ENCODE data around the gene SELENOH.

SELENOH gene

DNA sequence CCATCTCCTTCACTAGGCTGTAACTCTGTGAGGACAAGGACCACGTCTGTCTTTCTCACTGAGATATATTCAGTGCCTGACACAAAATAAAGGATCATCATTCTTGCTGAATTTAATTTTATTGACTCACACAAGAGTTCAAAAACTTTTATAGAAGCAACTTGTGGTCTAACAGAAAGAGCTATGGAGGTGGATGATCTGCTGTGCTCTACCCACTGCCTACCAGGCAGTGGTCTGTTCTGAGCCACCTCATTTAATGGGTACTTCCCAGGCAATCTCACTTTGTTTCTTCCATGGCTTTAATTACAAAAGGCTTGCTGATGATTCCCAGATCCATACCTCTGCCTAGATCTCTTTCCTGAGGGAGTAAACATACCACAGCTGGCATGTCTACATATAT, 5.6 kb downstream of the SELENOH start:
- no peak for DNase-seq (ENCODE audit: low spot score)

DNA sequence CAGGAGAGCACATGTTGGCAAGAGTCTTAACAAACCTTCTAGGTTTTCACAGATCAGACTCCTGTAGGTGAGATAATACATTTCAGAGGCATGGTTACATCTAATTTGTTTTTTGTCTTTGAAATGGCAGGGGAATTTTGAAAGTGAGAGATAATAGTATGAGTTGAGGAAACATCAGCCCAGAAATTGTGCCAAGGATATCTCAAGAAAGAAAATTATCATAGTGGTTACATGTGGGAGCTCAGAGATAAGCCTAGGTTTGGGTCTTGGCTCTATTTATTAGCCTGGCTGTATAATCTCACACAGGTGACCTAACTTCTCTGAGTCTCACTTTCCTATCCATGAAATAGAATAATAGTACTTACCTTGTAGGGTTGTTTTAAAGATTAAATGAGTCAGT, 9.9 kb downstream of the SELENOH start:
- DNase-seq (ENCODE audit: low spot score): no peak

DNA sequence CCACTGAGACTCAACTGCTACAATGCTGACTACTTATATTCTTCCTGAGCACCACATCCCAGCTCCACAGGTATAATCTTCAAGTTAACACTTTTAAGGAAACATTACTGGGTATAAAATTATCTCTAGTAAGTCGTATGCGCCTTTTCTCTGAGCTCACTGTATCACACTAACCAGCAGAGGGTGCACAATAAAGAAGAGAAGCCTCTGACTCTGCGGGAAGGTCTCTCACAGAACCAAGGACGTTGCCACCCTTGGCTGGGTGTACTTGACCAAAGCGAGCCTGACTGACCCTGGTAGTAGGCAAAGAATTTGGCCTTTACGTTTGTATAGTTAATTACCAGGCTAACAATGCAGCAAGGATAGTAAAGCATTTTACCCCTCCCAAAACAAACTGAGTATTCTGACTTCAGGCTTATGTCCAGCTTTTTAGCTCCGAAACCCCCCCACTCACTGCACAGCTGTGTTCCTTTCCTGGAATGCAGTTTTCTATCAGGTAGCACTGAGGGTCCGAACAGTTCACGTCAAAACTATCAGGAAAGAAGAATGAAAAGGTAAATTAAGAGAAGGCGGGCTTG, 10.5 kb downstream of the SELENOH start, which contains the start of gene BTBD18:
Gene BTBD18, minus strand, starts transcription at position 144 of the 578 bp plus-strand sequence. CDS start 631 bp downstream, outside the sequence.
- DNase-seq (ENCODE audit: low spot score): peak; percentile 94

DNA sequence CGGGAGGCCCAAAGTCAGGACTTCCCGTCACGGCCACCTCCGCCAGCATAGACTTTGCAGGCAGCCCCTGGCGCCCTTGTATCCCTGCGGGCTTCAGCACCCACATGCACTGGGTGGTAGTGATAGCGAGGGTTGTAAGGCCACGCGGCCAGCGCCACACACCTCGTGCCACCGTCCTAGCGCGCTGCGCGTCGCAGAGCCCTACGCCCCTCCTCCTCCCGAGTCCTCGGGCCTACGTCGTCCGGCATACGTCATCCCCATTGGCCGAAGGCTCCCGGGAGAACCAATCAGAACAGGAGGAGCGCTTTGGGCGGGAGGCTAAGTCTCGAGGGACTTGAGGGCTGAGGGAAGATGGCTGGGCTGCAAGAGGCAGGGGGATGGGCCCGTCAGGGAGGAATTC, 11.7 kb downstream of the SELENOH start:
- no peak for DNase-seq (ENCODE audit: low spot score)

DNA sequence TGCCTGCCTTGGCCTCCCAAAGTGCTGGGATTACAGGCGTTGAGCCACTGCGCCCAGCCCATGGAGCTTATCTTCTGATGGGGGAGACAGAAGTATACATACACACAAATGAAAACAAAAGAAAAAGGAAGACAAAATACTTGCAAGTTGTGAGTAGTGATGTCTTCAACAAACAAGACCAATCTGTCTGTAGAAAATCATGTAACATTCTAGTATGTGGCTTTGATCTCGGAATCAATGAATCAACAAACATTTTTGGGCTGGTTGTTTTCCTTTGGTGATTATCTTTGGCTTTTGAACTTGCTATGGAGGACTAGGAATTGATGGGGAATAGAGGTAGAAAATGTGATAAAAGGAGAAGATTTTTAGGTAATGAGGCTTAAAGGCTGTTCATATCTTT, 16.9 kb downstream of the SELENOH start:
- DNase-seq (ENCODE audit: low spot score): no peak

DNA sequence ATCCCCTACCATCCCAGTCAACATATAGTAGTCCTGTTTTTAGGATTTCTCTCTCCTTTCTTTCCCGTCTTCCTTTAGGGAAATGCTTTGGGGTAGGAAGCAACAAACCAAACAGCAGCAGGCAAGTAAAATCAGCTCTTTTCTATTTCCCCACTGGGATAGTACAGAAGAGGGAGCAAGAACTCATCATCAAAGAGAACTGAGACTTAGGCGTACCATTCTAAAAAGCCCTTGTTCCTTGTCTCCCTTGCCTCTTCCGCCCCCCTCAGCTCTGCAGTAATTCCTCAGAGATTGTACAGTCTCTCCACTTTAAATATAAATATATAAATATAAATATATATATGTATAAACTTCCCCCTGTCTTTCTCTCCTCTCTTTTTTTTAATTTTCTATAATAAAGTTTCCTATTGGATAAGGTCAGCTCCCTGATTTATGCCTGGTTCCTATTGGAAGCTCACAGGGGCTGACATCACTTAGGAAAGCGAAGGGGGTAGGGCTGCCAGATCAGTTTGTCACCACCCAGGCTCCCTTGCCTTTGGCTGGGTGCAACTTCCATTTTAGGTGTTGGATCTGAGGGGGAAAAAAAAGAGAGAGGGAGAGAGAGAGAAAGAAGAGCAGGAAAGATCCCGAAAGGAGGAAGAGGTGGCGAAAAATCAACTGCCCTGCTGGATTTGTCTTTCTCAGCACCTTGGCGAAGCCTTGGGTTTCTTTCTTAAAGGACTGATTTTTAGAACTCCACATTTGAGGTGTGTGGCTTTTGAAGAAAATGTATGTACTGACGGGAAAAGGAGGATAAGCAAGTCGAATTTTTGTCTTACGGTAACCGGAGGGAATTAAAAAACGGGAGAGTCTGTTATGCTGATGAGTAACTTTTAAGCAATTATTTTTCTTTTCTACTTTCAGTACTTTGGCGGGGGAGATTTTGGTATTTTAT, 20.3 kb downstream of the SELENOH start, which contains the start of gene CTNND1:
Gene CTNND1, plus strand, starts transcription at position 502 of the 934 bp plus-strand sequence. CDS start 29,677 bp downstream, outside the sequence.
- peak; percentile 100 for DNase-seq (ENCODE audit: low spot score)

DNA sequence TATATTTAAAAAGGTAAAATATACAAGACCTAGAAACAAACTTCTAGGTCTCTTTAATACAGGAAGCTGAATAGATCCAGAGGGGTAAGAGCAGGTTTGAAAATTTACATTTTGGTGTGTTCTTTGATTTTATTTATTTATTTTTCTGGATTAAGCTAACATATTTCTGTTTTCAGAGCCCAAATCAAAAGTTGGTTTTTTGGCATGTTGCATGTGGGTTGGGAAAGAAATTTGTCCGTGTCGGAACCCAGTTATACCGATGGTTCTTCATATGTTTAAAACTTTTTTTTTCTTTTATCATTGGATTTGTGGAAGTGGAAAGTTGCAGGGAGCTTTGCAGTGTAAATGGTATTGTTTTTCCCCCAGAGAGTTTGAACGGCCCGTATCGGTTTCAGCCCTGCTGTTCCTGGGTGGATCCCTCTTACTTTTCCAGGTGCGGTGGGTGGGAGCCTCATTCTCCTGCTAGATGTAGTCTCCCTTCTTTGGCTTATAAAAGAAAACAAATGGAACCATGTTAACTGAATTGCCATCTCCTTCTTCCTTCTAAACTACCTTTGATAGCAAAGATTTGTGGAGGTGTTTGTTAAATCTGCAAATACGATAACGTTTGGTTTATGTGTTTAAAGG, 21.1 kb downstream of the SELENOH start:
- no peak for DNase-seq (ENCODE audit: low spot score)

DNA sequence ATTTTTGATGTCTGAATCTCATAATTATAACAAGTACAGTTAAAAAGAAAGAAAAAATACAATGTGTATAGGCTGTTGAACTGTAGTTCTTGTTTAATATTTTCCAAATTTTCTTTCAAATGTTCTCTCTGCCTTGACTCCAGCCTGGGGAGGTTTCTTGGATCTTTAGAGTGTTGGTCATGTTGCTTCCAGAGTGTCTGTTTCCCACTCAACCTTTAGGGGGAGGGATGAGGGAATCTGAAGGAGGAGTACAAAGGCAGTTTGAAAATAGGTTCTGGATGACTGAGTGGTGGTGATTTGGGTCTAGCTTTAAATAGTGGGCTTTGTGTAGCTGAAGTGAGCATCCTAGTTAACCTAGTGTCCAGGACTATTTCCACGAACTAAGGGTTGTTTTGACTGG, 22.3 kb downstream of the SELENOH start:
- DNase-seq (ENCODE audit: low spot score): peak; percentile 85

DNA sequence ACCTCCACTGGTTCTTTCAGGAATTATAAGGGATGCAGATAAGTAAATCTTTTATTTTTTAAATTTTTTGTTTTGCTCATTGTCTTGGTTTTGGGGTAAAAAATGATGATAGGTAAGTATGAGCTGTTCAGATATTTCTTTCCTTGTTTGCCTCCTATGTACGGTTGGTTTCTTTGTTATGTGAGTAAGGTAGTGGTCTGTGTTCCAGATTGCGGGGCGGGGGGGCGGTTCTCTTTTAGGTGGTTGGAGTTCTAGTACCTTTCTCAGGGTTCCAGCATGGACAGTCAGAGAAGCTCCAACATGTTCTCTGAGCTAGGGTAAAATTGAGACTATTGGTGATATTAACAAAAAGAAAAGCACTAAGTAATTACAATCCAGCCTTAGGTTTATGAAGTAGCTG, 22.7 kb downstream of the SELENOH start:
- DNase-seq (ENCODE audit: low spot score): no peak

DNA sequence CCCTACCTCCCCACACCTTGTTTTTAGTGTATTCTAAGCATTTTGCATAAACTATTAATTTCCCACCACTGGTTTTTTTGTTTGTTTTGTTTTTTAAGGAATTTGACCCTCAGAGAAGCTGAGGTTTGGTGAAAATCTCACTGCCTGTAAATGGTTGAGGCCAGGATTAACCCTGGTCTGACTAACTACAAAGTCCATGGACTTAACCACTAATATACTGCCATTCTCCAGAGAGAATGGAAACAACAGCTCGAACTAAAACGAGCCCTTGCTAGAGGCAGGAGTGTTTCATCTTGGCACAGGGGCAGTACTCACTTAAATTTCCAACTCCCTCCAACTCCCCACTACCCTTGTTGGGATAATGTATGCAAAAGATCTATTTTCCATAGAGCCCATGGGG, 23.3 kb downstream of the SELENOH start:
- DNase-seq (ENCODE audit: low spot score): no peak

DNA sequence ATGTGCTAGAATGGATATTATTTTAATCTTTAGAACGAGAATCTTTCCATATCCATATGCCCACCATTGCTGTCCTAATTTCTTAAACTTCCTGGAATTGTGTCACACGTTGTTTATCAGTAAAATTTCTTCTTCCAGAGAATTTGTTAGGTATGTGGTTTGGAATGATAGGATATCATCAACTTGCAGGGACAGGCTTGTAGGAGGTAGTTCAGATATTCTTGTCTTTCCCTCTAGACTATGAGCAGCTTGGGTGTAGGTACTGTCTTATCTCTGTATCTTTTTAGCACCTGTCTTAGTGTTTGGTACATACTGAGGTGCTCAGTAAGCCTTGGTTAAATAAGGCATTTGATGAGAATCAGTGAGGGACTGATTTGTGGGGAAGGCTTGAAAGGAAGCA, 23.7 kb downstream of the SELENOH start:
- no peak for DNase-seq (ENCODE audit: low spot score)

DNA sequence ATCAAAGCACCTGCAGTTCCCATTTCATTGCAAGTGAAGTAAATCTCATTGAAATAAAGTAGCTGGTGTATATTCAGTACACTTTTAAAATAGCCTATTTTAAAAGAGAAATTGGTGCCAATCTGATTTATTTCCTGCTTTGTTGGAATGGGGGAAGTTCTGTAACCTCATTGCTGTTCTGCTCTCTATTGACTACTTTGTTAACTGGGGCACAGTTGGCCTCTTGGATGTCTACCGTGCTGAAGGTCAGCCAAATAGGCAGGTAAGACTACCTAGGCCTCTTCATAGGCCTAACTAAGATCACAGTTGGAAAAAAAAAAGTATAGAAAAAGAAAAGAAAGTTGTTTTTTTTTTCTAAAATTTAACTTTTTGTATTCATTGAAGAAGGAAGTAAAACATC, 29.5 kb downstream of the SELENOH start:
- no peak for DNase-seq (ENCODE audit: low spot score)

DNA sequence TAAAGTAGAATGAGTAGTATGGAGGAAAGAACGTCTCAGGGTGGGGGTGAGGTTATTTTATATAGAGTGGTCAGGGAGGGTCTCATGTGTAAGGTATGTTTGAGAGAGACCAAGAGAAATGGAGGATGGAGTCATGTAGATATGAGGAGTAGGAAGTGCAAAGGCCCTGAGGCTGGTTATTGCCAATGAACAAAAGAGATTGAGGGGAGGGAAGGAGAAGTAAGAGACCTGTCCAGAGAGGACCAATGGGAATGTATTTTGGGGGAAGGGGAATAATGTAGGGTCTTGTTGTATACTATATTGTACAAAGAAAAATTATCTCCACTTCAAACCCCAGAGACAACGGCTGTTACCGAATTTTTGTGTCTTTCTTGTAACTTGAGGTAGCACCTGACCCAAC, 30.1 kb downstream of the SELENOH start:
- no peak for DNase-seq (ENCODE audit: low spot score)

DNA sequence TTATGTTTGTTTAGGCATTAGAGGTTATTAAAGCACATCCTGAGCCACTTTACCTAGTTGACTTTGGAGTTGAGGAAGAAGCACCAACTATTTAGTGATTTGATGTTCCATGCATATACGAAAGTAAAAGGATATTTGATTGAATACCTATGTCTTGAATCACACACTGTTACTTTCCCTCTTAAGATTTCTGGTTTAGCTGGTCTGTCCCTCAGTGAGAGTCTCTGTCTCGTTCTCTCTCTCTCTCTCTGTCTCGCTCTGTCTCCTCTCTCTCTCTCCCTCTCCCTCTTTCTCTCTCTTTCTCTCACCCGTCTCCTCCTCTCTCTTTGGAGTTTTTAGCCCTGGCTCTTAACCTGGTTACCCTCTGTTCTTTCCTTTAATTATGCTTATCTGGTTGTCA, 31.3 kb downstream of the SELENOH start:
- DNase-seq (ENCODE audit: low spot score): no peak

DNA sequence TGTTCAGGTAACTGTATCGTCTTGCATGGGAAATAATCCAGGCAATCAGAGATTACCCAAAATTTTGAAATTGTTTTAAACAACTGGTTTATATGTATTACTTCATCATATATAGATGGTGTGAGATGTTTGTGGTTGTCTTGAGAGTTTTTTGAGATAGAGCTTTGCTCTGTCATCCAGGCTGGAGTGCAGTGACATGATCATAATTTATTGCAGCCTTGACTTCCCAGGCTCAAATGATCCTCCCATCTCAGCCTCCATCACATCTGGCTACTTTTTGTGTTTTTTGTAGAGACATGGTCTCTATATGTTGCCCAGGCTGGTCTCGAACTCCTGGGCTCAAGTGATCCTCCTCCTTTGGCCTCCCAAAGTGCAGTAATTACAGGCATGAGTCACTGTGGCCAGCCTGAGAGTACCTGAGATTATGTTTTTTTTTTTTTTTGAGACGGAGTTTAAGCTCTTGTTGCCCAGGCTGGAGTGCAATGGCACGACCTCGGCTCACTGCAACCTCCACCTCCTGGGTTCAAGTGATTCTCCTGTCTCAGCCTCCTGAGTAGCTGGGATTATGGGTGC, 31.8 kb downstream of the SELENOH start:
- no peak for DNase-seq (ENCODE audit: low spot score)

DNA sequence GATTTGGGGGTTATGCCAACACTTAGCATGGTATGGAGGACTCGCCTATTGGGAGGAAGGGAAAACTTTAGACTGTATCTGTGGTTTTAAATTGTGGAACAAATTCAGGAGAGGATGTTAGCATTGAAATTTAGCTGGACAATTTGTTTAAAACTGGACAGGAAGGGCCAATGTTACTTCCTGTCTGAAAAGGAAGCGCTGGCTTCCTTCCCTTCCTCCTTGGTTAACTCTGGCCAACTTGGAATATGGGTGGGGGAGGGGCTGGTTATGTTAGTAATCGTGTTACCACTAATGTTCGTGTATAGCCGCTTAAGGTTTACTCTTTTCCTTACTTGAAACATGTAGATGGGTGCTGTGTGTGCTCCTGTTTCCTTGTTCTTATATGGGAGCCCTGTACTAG, 34.2 kb downstream of the SELENOH start:
- DNase-seq (ENCODE audit: low spot score): no peak

DNA sequence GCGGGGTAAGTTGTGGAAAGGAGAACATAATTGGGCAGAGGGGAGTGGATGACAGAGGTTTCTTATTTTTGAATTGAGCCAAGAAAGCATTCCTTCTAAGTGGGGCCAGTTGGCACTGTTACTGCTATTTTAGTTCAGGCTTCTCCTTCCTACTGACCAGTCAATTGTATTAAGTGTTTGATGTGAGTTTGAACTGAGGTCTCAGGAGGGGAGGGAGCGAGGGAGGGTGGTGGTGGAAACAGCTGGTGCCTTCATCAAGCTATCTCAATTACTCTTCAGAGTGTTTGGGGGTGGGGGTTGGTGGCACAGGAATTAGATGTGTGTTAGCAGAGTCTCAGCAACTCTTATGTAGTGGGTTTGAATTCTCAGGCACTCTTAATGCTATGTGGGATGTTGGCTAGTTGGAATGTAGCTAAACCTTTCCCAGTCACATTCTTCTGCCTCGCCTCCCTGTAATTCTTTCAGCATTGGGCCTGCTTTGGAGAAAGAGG, 34.8 kb downstream of the SELENOH start:
- DNase-seq (ENCODE audit: low spot score): no peak

DNA sequence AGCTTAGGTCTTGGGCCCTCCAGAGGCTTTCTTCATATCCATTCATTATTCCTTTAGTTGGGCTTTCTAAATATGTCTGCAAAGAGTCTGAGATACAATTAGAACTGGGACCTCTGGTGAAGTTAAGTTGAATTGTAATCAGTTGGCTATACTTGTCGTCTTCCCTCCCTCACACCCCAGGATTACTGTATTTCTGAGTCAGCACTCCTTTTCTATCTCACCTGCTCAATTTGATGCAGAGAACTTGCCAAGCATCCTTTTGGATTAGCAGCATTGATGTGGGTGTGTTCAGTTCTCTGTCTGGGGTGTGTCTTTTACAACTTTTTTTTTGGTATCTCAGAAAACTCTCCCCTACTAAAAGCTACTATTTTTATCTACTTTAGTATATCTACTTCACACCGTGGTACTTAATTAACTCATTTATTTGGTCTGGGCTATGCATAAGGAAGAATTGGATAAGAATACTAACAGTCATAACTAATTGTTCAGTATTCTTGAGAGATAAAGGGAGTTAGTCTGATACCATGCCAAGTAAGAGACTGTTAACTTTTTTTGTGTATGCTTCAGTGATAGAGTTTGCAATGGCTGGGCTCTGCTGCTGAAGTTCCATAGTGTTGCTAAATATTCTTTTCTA, 35.4 kb downstream of the SELENOH start:
- no peak for DNase-seq (ENCODE audit: low spot score)

DNA sequence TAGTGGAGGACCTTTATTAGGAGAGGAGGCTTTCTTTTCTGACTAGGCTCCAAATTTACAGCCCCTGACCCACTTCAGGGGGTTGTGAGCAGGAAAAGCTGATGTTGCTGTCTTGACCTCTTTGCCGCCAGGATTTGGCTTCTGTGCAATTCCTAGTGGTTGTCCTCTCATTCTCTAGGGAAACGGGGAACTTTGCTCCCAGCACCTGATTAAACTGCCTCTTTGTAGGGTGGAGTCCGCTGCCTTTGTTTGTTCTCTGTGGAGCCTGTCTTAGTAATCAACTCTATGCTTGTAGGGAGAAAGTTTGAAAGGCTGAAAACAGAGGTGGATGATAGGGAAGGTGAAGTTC, 36.7 kb downstream of the SELENOH start:
- DNase-seq (ENCODE audit: low spot score): peak; percentile 95

DNA sequence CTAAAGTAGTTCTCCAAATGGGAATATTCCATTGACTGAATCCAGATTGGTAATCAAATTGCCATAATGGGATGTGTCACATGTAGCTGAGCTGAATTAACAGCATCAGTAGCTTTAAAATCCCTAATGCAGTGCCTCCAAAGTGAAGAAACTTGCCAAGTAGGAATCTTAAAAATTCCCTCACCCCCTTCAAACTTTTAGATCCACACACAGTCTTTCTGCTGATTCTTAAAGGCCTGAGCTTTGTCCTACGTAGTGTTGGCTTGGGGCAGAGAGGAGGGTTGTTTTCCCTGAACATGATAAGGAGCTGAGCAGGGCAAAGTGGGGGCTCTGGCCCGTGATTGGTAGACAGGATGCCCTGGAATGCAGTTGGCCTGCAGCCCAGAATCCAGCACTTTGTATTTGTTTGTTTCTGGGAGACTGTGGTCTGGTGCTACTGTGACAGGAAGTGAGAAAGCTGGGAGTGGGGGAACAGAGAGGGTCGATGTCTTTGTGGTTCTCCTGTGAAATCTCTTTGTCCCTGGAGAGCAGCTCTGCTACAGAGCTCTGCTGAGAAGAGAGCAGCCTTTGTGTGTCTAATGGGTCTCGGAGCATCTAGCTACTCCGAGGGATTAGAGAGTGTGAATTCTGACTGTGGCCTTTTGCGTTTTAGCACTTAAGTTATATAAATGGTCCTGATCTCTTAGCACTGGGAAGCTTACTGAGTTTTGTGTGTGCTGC, 37.2 kb downstream of the SELENOH start:
- peak; percentile 97 for DNase-seq (ENCODE audit: low spot score)

DNA sequence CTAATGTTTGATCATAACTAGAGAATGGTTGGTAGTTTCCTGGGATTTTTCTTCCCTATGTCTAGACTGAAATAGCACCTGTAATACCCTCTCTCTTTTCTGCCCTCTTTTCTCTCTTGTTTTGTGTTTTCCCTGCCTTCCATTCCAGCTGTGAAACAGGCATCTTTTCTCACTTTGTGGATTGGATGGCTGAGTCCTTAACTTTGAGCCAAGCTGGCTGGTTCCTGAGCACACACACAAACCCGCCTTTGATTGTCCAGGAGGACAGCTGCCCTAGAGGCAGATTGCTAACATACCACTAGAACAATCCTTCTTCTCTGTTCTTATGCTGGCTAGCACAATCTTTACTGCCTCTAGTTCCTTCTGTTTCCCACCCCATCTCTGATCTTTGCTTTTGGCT, 38.0 kb downstream of the SELENOH start:
- DNase-seq (ENCODE audit: low spot score): no peak

All from HuH-7 (cell line).